Keratinocyte (primary cell): ENCODE measurements around the gene AXIN1. TPM values are rescaled to one million over a fixed set of nuclear protein-coding genes. Genes with fewer than 3 reads are reported as not detected.

Experiments used
- DNase-seq: peaks from one replicate; pipeline ENCODE4 v3.0.0-alpha.2; 2011; ENCODE audit warnings: low read depth, missing footprints, low spot score
- FAIRE-seq: peaks from 2 replicates; lab custom pipeline; 2011; peaks lifted over from hg19 to GRCh38; lab: Jason Lieb, UNC
- H2AFZ ChIP-seq: 2 replicates; pipeline ENCODE4 v1.6.0; 2012; ENCODE audit warnings: low read length, control low read depth, inconsistent platforms; ENCODE audit not compliant: control insufficient read depth
- H3K27ac ChIP-seq: 2 replicates; pipeline ENCODE4 v1.5.1; 2011; ENCODE audit warnings: low read length; ENCODE audit not compliant: control insufficient read depth, insufficient read depth
- H3K27me3 ChIP-seq: 3 replicates; pipeline ENCODE4 v1.6.0; 2011; ENCODE audit warnings: low read length; ENCODE audit not compliant: control insufficient read depth, insufficient read depth; ENCODE audit errors: extremely low read depth
- H3K36me3 ChIP-seq, 2 experiments: 2 replicates in 1 of 2; 3 replicates in 1 of 2; pipeline ENCODE4 v1.5.1; 2011; ENCODE audit warnings: low read length in 2 of 2, mild to moderate bottlenecking in 1 of 2; ENCODE audit not compliant: control insufficient read depth in 2 of 2, insufficient read depth in 2 of 2; ENCODE audit errors: extremely low read depth in 1 of 2
- H3K4me1 ChIP-seq: 3 replicates; pipeline ENCODE4 v1.5.1; 2011; ENCODE audit warnings: low read length; ENCODE audit not compliant: control insufficient read depth, insufficient read depth; ENCODE audit errors: extremely low read depth
- H3K4me2 ChIP-seq: 3 replicates; pipeline ENCODE4 v1.6.0; 2011; ENCODE audit warnings: low read depth, low read length; ENCODE audit not compliant: control insufficient read depth, insufficient read depth; ENCODE audit errors: extremely low read depth
- H3K4me3 ChIP-seq, 3 experiments: fragments of 200-600 bp in 1 of 3; sonication (generic) in 1 of 3; 2 replicates in 2 of 3; 3 replicates in 1 of 3; pipeline ENCODE4 v1.5.1; 2011 to 2016; ENCODE audit warnings: low read length in 3 of 3, mild to moderate bottlenecking in 3 of 3, control low read depth in 2 of 3, inconsistent platforms in 1 of 3, low read depth in 1 of 3, mixed read lengths in 1 of 3, mixed run types in 1 of 3, moderate library complexity in 1 of 3; ENCODE audit not compliant: control insufficient read depth in 2 of 3, insufficient read depth in 2 of 3; ENCODE audit errors: extremely low read depth in 1 of 3
- H3K79me2 ChIP-seq: 2 replicates; pipeline ENCODE4 v1.6.0; 2012; ENCODE audit warnings: low read length; ENCODE audit not compliant: control insufficient read depth, insufficient read depth
- H3K9ac ChIP-seq: 3 replicates; pipeline ENCODE4 v1.6.0; 2011; ENCODE audit warnings: low read length; ENCODE audit not compliant: control insufficient read depth, insufficient read depth; ENCODE audit errors: extremely low read depth
- H3K9me1 ChIP-seq: 3 replicates; pipeline ENCODE4 v1.6.0; 2011; ENCODE audit warnings: low read length; ENCODE audit not compliant: control insufficient read depth, insufficient read depth; ENCODE audit errors: extremely low read depth
- H3K9me3 ChIP-seq: 2 replicates; pipeline ENCODE4 v1.5.1; 2012; ENCODE audit warnings: low read depth, low read length; ENCODE audit not compliant: control insufficient read depth
- H4K20me1 ChIP-seq: 3 replicates; pipeline ENCODE4 v1.6.0; 2011; ENCODE audit warnings: low read length; ENCODE audit not compliant: control insufficient read depth, insufficient read depth; ENCODE audit errors: extremely low read depth
- EZH2 ChIP-seq: IDR thresholded peaks from one replicate; pipeline ENCODE4 v1.6.1; 2012; ENCODE audit warnings: inconsistent platforms, mild to moderate bottlenecking, low read length, moderate library complexity
- dilution Hi-C: fragments of 300-500 bp; cut with MboI; formaldehyde crosslinking; loops from one replicate; pipeline ENCODE4 v1.7.0; 2020; ENCODE audit warnings: low sequenced_read_pairs; ENCODE audit not compliant: extremely low pct_ligation_motif_present
- polyA plus RNA-seq, 5 experiments: library from polyadenylated mRNA; depleted of rRNA in 3 of 5; stranded (reverse) in 3 of 5; stranded (forward) in 1 of 5; unstranded in 1 of 5; fragments of >200 nt; gene quantifications; 1 replicate in 1 of 5; 2 replicates in 3 of 5; 3 replicates in 1 of 5; pipeline versions ENCODE4 v1.2.1 to v1.2.3, GENCODE V29; 2011 to 2012; ENCODE audit warnings: missing spikeins in 2 of 5, low read depth in 1 of 5, low replicate concordance in 1 of 5
- TF ChIP-seq, protein P1 (sequence below), 3 experiments: IDR thresholded peaks in 1 of 3; conservative IDR thresholded peaks in 1 of 3; optimal IDR thresholded peaks in 1 of 3; 2 replicates in 2 of 3; 3 replicates in 1 of 3; pipeline versions ENCODE3 to v1.5.1; 2011; ENCODE audit warnings: low read length in 3 of 3, mild to moderate bottlenecking in 3 of 3, moderate library complexity in 2 of 3, control low read depth in 1 of 3, inconsistent platforms in 1 of 3; ENCODE audit not compliant: insufficient read depth in 2 of 3; ENCODE audit errors: extremely low read depth in 1 of 3

AXIN1 gene
- polyA plus RNA-seq, 1 donor (not counting 4 experiments of a cell fraction or from before 2014, with no cell fraction given) = 8.8 TPM

GRCh38 chr16:290681-291405, 61.7 kb downstream of the AXIN1 start:
- Histone ChIP-seq H3K9me1 (no peaks in the 10 kb centered on the region), H3K4me1 (no peaks in the 10 kb centered on the region), H3K27me3 (no peaks in the 10 kb centered on the region), H3K4me3 (no peak overlapping the region), H3K4me2 (no peak overlapping the region), H3K9me3 (no peaks in the 10 kb centered on the region), H3K36me3 (peaks cover 8 to 34% of the 10 kb centered on the region in 2 experiments), H4K20me1 (no peaks in the 10 kb centered on the region), H3K9ac (no peak overlapping the region), H2AFZ (no peak overlapping the region), H3K79me2 (no peaks in the 10 kb centered on the region), H3K27ac (no peak overlapping the region)
- dilution Hi-C loops = no loop called here
- DNase-seq (no peak), FAIRE-seq (no peak)
- TF ChIP-seq EZH2 = no peak
- TF ChIP-seq, protein P1, sequence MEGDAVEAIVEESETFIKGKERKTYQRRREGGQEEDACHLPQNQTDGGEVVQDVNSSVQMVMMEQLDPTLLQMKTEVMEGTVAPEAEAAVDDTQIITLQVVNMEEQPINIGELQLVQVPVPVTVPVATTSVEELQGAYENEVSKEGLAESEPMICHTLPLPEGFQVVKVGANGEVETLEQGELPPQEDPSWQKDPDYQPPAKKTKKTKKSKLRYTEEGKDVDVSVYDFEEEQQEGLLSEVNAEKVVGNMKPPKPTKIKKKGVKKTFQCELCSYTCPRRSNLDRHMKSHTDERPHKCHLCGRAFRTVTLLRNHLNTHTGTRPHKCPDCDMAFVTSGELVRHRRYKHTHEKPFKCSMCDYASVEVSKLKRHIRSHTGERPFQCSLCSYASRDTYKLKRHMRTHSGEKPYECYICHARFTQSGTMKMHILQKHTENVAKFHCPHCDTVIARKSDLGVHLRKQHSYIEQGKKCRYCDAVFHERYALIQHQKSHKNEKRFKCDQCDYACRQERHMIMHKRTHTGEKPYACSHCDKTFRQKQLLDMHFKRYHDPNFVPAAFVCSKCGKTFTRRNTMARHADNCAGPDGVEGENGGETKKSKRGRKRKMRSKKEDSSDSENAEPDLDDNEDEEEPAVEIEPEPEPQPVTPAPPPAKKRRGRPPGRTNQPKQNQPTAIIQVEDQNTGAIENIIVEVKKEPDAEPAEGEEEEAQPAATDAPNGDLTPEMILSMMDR (optimal IDR thresholded peaks at IDR 0.05 in 1 of 3, IDR thresholded peaks at IDR 0.05 in 1 of 3, conservative IDR thresholded peaks at IDR 0.05 in 1 of 3; ENCODE audit: extremely low read depth in 1 of 3, insufficient read depth in 2 of 3, low read length in 3 of 3) = no peak

- FAIRE-seq (no peak), DNase-seq (no peak)
- H3K9me1 ChIP-seq = no peaks in the 10 kb centered on the region
- no peaks in the 10 kb centered on the region for H3K79me2 ChIP-seq
- H3K4me2 ChIP-seq = no peak overlapping the region
- H3K9ac ChIP-seq = no peak overlapping the region
- H3K27ac ChIP-seq = no peak overlapping the region
- H3K36me3 ChIP-seq = peaks cover 8 to 34% of the 10 kb centered on the region in 2 experiments
- no peak for TF ChIP-seq EZH2
- TF ChIP-seq, protein P1 (optimal IDR thresholded peaks at IDR 0.05 in 1 of 3, IDR thresholded peaks at IDR 0.05 in 1 of 3, conservative IDR thresholded peaks at IDR 0.05 in 1 of 3; ENCODE audit: extremely low read depth in 1 of 3, insufficient read depth in 2 of 3, low read length in 3 of 3) = no peak
- H3K4me1 ChIP-seq = no peaks in the 10 kb centered on the region
- dilution Hi-C loops = no loop called here
- no peaks in the 10 kb centered on the region for H4K20me1 ChIP-seq
- H3K4me3 ChIP-seq = no peak overlapping the region
- H2AFZ ChIP-seq = no peak overlapping the region
- no peaks in the 10 kb centered on the region for H3K27me3 ChIP-seq
- no peaks in the 10 kb centered on the region for H3K9me3 ChIP-seq
These were observed 62.4 kb downstream of the AXIN1 start for GRCh38 chr16:290015-290680.
